ENCODE data around the gene WHAMM.
"Not testable (repeated sequence)": the region's sequence is repeated elsewhere in the genome, so short reads cannot be mapped to it uniquely, and the experiment has no call there.

The WHAMM gene

DNA sequence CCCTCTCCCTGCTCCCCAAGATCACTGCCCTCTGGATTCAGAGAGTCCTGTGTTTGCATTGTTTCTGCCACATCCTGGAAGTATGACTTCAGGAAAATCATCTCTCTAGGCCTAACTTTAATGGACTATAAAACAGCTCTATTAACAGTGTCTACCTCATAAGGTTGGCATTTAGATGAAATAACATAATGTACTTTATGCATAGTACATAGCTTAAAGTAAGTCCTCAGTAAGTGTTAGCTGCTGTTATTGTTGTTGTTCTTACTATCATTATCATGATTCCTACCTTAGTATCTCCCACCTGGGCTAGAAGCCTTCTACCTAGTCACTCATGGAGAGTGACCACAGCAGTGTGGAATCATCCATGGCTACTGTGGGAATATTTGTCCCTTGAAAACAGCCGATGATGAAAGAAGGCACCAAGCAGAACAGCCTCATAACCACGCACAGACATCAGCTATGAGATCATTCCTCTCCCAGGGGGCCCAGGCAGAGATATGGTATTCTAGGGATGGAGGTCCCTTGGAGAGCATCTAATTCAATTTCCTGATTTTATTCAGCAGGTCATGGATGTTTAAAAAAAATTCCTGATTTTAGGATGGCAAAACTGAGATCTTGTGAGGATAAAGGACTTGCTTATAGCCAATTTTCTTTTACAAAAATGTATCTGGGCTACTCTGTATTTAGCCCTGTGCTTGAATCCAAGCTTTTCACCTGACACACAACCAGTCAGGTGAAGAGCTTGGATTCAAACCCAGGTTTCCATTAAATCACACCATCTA is 5.4 kb upstream of the WHAMM start:
- no peak for FAIRE-seq

- FAIRE-seq = no peak
These were observed 4.9 kb upstream of the WHAMM start for GRCh38 chr15:82804575-82804949.

DNA sequence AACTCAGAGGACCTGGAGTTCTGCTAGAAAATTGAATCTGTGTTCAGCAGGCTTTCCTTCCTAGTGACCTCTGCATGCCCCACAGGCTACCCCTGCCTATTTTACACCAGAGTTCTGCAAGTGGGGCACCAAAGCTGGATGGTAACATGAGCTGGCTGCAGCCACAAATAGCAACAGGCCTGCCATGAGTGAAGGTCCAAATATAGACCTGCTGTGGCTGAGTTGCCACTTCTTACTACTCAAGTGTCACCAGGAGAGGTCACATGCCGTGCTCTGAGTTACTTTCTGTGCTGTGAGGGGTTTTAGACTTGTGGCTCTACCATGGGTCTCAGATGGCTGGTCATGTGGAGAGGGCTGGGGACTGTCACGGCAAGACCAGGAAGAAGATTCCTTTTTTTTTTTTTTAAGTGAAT is 3.4 kb upstream of the WHAMM start, which contains the start of gene FSD2:
TSS of gene FSD2 (minus strand) at position 76 of the 413 bp plus-strand sequence. CDS start 18,679 bp downstream, outside the sequence.
- no peak for FAIRE-seq

DNA sequence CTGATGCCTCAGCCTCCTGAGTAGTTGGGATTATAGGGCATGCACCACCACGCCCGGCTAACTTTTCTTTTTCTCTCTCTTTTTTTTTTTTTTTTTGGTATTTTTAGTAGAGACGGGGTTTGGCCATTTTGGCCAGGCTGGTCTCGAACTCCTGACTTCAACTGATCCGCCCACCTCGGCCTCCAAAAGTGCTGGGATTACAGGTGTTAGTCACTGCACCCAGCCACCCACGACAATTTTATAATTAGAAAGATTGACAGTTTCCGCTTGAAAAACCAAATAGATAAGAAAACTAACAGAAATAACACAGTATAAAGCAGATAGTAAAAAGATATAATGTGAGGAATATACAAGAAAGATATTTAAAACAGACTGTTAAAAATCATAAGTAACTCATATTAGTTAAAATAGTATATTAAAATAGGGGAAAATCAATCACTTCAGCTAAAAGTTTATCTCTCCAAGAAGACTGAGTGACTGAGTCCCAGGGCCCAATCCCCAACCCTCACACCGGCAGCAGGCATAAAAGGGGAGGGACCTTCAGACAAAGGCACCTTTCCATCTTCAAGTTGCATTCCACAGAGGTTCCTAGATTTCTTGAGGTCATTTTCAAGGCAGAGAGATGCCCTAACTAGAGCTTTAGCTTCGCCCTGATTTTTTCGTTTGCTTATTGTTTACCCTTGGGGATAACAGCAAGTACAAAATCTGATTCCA is 1.4 kb upstream of the WHAMM start:
- FAIRE-seq = no peak

DNA sequence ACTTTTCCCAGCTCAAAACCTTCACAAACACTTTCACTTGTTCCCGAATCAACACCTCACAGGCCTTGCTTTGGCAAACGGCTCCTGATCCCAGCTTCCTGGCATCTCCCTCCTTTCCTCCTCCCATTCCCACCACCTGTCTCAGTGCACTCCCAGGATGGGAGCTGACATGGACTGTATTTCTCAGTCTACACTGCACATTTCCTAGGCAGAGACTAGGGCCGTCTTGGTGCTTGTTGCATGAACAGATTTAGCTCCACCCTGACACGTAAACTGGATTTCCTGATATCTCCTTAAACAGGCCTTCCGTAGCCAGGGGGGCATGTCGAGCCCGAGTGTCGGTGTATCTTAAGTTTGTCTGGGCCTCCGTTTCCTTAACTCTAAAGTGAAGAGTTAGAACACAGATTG is 790 bp upstream of the WHAMM start:
- no peak for FAIRE-seq

DNA sequence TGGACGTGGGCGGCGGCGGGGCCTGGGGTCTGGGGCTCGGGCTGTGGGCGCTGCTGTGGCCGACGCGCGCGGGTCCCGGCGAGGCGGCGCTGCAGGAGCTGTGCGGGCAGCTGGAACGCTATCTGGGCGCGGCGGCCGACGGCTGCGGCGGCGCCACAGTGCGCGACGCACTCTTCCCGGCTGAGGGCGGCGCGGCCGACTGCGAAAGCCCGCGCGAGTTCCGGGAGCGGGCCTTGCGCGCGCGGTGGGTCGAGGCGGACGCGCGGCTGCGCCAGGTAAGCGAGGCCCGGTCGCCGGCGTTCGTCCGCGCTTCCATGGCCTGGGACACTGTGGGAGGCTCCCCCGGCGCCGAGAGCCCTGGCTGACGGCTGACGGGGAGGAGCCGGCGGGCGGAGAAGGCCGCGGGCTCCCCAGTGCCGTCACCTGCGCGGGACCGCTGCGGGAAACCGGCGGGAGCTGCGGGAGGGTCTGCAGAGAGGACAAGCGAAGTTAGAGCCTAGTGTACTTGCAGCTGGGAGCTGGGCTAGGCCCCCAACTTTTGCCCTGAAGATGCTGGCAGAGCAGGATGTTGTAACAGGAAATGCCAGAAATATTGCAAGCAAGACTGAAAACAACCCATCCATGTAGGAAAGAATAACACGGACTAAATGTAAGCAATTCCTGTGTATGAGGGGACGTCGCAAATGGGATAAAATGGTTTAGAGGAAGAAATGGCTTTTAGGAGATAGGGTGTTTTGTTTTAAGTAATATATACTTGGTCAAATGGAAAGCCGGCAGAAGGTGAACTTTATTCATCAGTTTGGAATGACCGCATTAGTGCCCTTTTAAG is 847 bp downstream of the WHAMM start:
- no peak for FAIRE-seq

GRCh38 chr15:82810890-82811426 is 1.5 kb downstream of the WHAMM start:
- no peak for FAIRE-seq

GRCh38 chr15:82812994-82813393 is 3.6 kb downstream of the WHAMM start:
- FAIRE-seq = no peak

DNA sequence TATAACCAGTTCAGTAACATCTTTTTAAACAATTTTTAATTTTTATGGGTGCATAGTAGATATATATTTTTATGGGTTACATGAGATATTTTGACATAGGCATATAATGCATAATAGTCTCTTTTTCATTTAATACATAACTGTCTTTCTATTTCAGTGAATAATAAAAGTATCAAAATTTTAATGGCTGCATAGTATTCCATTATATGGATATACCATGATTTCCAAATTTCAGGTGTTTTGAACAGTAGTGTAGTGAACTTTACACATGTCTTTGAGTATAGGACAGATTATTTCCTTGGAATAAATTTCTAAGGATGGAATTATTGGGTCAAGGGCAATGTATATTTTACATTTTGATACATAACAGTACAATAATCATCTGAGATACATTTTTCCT is 10.7 kb downstream of the WHAMM start:
- no peak for FAIRE-seq

GRCh38 chr15:82821396-82821795 is 12.0 kb downstream of the WHAMM start:
- not testable (repeated sequence) for FAIRE-seq

DNA sequence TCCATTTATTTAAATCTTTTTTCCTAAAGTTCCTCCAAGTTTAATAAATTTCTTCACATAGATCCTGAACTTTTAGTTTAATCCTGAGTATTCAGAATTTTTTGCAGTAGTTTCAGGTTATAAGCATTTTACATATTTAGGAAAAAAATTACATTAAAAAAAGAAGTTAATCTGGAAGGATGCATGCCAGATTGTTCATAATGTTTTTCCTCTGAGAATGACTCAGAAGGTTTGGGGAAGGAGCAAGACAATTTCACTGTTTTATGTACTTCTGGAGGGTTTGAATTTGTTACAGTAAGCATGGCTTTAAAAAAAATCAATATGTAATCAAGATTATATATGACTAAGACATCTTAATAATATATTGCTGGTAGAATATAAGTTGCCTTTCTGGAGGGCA is 12.4 kb downstream of the WHAMM start:
- not testable (repeated sequence) for FAIRE-seq

DNA sequence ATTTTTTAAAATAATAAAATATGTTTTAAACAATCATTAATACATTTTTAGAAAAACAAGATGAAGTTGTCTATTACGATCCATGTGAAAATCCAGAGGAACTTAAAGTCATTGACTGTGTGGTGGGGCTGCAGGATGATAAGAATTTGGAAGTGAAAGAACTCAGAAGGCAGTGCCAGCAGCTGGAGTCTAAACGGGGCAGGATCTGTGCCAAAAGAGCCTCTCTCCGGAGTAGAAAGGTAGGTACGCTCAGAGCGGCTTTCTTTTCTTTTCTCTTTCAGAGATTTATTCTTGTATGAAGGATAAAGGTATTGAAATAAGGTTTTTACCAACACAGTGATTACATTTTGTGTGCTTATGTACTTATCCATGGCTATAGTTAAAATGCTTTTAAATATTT is 13.6 kb downstream of the WHAMM start:
- FAIRE-seq = no peak

GRCh38 chr15:82828075-82828474 is 18.6 kb downstream of the WHAMM start:
- no peak for FAIRE-seq

- no peak for FAIRE-seq
These were observed 19.8 kb downstream of the WHAMM start for GRCh38 chr15:82829234-82829633.

- FAIRE-seq = no peak
These were observed 21.2 kb downstream of the WHAMM start for GRCh38 chr15:82830427-82831173.

GRCh38 chr15:82831894-82832600 is 22.6 kb downstream of the WHAMM start:
- FAIRE-seq = no peak

- FAIRE-seq = no peak
These were observed 23.4 kb downstream of the WHAMM start for GRCh38 chr15:82832601-82833361.

GRCh38 chr15:82833362-82833682 is 23.9 kb downstream of the WHAMM start:
- no peak for FAIRE-seq

DNA sequence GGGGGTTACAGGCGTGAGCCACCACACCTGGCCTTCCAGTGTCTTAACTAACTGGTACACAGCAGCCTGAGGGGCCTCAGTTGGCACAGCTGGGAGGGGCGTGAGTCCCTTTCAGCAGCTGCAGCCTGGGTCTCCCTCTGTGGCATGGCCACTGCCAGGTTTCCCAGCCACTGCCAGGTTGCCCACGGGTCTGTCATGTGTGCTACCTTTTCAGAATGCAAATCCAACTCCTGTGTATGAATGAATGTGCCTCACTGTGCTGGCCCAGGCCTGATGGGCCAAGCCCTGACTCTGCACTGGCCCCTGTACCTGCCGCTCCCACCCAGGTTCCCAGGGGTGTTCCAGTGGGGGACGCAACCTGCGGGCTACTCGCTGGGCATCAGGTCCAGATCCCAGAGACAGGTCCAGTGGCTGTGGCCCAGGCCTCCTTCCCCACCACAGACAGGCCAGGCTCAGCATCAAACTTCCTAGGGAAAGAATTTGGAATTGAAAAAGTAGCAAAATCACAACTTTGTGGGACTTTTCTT is 26.0 kb downstream of the WHAMM start:
- FAIRE-seq = no peak

DNA sequence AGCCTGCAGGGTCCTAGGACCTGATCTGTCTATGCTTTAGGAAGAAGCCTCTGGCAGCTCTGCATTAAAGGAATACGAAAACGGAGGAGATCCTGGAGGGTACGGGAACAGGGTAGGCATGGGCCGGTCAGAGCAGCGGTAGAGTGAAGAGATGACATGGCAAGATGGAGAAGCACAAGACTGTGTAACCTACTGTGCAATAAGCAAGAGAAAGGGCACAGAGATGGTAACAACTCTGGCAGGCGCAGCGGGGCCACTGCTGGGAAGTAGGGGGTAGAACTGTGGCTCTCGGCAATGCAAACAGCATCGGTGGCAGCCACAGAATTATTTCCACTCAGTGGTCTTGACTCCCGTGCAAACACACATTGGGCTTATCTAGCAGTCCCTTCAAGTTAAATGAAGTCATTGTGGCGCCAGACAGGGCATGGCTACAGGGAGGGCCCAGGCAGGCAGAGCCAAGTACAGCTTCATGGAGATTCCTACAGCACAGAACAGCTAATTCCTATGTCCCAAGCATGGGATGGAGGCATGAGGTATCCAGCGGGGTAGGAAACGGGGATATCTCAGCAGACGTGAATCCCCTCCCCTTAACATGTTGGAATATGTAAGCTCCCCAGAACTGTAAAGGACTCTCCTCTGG is 28.8 kb downstream of the WHAMM start:
- no peak for FAIRE-seq
